Measurements from ENCODE around the gene DMC1. TPM values are rescaled to one million over a fixed set of nuclear protein-coding genes. Genes with fewer than 3 reads are reported as not detected.

The DMC1 gene
- total and polyA plus RNA-seq, 2 of the 13 experiments (the other 11 are each of a cell fraction or from before 2014, with no cell fraction given), result 0.82 TPM; not detected in 1

DNA sequence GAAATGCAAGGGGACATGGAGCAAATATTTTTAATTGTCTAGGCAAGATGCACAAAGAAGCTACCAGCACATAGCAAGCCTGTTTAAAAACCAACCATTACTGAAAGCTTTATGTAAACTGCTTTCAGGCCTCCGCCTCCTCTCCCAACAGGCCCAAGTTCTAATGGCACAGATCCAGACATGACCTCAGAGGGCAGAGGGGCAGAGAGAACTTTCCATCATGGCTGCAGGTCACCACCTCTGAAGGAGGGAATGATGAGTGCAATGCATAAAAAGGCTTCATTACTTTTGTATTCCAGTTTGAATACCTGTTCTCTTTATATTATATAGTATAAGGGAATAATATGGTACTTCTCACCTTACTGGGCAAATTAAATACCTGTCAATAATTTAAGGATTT, 79.1 kb downstream of the DMC1 start:
- Histone ChIP-seq H3K4me1 (ENCODE audit: insufficient read depth, low read length) (peaks cover 34% of the 10 kb centered on the region), H3K9me3 (ENCODE audit: low read length) (no peaks in the 10 kb centered on the region), H2AFZ (ENCODE audit: low read length) (no peak overlapping the region), H3K36me3 (replicated peaks in 1 of 2; ENCODE audit: control insufficient read depth in 1 of 2, insufficient read depth in 2 of 2, low read length in 2 of 2) (peaks cover 32 to 82% of the 10 kb centered on the region in 2 experiments), H3K27me3 (ENCODE audit: control insufficient read depth in 1 of 2, insufficient read depth in 2 of 2, low read length in 2 of 2) (no peaks in the 10 kb centered on the region), H3K79me2 (ENCODE audit: insufficient read depth, low read length) (no peaks in the 10 kb centered on the region), H4K20me1 (ENCODE audit: insufficient read depth, low read length) (no peaks in the 10 kb centered on the region), H3K9ac (ENCODE audit: insufficient read depth, low read depth, low read length) (no peak overlapping the region), H3K27ac (ENCODE audit: extremely low read length, insufficient read depth, low read length) (peak overlapping the region; percentile 34), H3K4me3 (replicated peaks in 1 of 3; ENCODE audit: insufficient read depth in 1 of 3, low read depth in 2 of 3, low read length in 3 of 3) (no peak overlapping the region), H3K4me2 (ENCODE audit: low read depth, low read length) (no peak overlapping the region)
- POLR2A ChIA-PET, result interaction anchor here (2.7 to 3.6 kb wide), 2 partner anchors 9 to 11 kb away, joined by 16 to 18 read pairs; no protein-coding TSS in a partner anchor
- FAIRE-seq (peak; percentile 55), DNase-seq (ENCODE audit: low spot score) (peak; percentile 83), ATAC-seq (peak; percentile 58)
- no TSS peak for BruUV-seq (replicated peaks)
- in situ Hi-C loops (cut with HindIII; ENCODE audit: extremely low pct_ligation_motif_present, low pct_unique_long_range_greater_than_20kb) (no loop called here), intact Hi-C loops (cut with micrococcal nuclease; ENCODE audit: unreplicated experiment) (no loop called here)
- WGBS (ENCODE audit: low lambda C conversion rate), result 93% methylated on average over 1 of the region's 1 CpG
- CTCF ChIA-PET (ENCODE audit: low intra/inter-chr PET ratio, low total read pairs), result no interaction called here
- TF ChIP-seq TP53 (CRISPR knock-in tag; conservative IDR thresholded peaks at IDR 0.05), result no peak
- TF ChIP-seq, protein P1, sequence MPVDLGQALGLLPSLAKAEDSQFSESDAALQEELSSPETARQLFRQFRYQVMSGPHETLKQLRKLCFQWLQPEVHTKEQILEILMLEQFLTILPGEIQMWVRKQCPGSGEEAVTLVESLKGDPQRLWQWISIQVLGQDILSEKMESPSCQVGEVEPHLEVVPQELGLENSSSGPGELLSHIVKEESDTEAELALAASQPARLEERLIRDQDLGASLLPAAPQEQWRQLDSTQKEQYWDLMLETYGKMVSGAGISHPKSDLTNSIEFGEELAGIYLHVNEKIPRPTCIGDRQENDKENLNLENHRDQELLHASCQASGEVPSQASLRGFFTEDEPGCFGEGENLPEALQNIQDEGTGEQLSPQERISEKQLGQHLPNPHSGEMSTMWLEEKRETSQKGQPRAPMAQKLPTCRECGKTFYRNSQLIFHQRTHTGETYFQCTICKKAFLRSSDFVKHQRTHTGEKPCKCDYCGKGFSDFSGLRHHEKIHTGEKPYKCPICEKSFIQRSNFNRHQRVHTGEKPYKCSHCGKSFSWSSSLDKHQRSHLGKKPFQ (CRISPR knock-in tag; IDR thresholded peaks at IDR 0.05; ENCODE audit: insufficient replicate concordance), result no peak
- TF ChIP-seq JUN (CRISPR knock-in tag; IDR thresholded peaks at IDR 0.05), result 0 out of 2 replicates have a peak, but pooled peaks have one; percentile 64
- TF ChIP-seq, protein P2, sequence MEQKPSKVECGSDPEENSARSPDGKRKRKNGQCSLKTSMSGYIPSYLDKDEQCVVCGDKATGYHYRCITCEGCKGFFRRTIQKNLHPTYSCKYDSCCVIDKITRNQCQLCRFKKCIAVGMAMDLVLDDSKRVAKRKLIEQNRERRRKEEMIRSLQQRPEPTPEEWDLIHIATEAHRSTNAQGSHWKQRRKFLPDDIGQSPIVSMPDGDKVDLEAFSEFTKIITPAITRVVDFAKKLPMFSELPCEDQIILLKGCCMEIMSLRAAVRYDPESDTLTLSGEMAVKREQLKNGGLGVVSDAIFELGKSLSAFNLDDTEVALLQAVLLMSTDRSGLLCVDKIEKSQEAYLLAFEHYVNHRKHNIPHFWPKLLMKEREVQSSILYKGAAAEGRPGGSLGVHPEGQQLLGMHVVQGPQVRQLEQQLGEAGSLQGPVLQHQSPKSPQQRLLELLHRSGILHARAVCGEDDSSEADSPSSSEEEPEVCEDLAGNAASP (CRISPR knock-in tag; IDR thresholded peaks at IDR 0.05; ENCODE audit: borderline replicate concordance), result no peak
- no peak for TF ChIP-seq ZNF563 (CRISPR knock-in tag; IDR thresholded peaks at IDR 0.05)
- TF ChIP-seq SNRNP70 (IDR thresholded peaks at IDR 0.05; ENCODE audit: low read depth, low read length), result no peak
- no peak for TF ChIP-seq NKX3-1 (CRISPR knock-in tag; IDR thresholded peaks at IDR 0.05)
- TF ChIP-seq NR1H2 (CRISPR knock-in tag; IDR thresholded peaks at IDR 0.05; ENCODE audit: borderline replicate concordance, low read depth), result no peak
- peak; percentile 39 for TF ChIP-seq SAP130 (CRISPR knock-in tag; IDR thresholded peaks at IDR 0.05; ENCODE audit: low read depth)
- peak; percentile 81 for TF ChIP-seq JUND (CRISPR knock-in tag; IDR thresholded peaks at IDR 0.05)
- TF ChIP-seq ZNF562 (CRISPR knock-in tag; IDR thresholded peaks at IDR 0.05; ENCODE audit: borderline replicate concordance), result no peak
- TF ChIP-seq TCF12 (IDR thresholded peaks at IDR 0.05), result no peak
- TF ChIP-seq TCF12 (CRISPR knock-in tag; IDR thresholded peaks at IDR 0.05), result no peak
- TF ChIP-seq ZSCAN12 (CRISPR knock-in tag; IDR thresholded peaks at IDR 0.05), result no peak
- no peak for TF ChIP-seq TOPORS (CRISPR knock-in tag; IDR thresholded peaks at IDR 0.05)
- no peak for TF ChIP-seq NRL (CRISPR knock-in tag; IDR thresholded peaks at IDR 0.05; ENCODE audit: borderline replicate concordance)
- TF ChIP-seq, protein P3, sequence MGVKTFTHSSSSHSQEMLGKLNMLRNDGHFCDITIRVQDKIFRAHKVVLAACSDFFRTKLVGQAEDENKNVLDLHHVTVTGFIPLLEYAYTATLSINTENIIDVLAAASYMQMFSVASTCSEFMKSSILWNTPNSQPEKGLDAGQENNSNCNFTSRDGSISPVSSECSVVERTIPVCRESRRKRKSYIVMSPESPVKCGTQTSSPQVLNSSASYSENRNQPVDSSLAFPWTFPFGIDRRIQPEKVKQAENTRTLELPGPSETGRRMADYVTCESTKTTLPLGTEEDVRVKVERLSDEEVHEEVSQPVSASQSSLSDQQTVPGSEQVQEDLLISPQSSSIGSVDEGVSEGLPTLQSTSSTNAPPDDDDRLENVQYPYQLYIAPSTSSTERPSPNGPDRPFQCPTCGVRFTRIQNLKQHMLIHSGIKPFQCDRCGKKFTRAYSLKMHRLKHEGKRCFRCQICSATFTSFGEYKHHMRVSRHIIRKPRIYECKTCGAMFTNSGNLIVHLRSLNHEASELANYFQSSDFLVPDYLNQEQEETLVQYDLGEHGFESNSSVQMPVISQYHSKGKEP (CRISPR knock-in tag; IDR thresholded peaks at IDR 0.05), result no peak
- TF ChIP-seq, protein P4, sequence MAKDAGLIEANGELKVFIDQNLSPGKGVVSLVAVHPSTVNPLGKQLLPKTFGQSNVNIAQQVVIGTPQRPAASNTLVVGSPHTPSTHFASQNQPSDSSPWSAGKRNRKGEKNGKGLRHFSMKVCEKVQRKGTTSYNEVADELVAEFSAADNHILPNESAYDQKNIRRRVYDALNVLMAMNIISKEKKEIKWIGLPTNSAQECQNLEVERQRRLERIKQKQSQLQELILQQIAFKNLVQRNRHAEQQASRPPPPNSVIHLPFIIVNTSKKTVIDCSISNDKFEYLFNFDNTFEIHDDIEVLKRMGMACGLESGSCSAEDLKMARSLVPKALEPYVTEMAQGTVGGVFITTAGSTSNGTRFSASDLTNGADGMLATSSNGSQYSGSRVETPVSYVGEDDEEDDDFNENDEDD (CRISPR knock-in tag; IDR thresholded peaks at IDR 0.05; ENCODE audit: borderline replicate concordance), result no peak
- TF ChIP-seq, protein P5, sequence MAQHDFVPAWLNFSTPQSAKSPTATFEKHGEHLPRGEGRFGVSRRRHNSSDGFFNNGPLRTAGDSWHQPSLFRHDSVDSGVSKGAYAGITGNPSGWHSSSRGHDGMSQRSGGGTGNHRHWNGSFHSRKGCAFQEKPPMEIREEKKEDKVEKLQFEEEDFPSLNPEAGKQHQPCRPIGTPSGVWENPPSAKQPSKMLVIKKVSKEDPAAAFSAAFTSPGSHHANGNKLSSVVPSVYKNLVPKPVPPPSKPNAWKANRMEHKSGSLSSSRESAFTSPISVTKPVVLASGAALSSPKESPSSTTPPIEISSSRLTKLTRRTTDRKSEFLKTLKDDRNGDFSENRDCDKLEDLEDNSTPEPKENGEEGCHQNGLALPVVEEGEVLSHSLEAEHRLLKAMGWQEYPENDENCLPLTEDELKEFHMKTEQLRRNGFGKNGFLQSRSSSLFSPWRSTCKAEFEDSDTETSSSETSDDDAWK (CRISPR knock-in tag; IDR thresholded peaks at IDR 0.05), result no peak
